Pulmonary artery endothelial cell (primary cell): ENCODE data around the gene GCSAML. TPM values are rescaled to one million over a fixed set of nuclear protein-coding genes. Genes with fewer than 3 reads are reported as not detected.

Source experiments
- DNase-seq: peaks from one replicate; pipeline ENCODE4 v3.0.0-alpha.2; 2011; ENCODE audit warnings: low read depth, low spot score
- total RNA-seq: library from RNA; depleted of rRNA; stranded (reverse); fragments of >200 nt; gene quantifications from 2 replicates; pipeline ENCODE4 v1.2.3, GENCODE V29; 2014

The GCSAML gene
- total RNA-seq, 1 donor from 2014 or later = not detected

GRCh38 chr1:247574236-247574635 lies 25.3 kb downstream of the GCSAML start:
- DNase-seq = no peak

GRCh38 chr1:247574664-247575063 lies 25.7 kb downstream of the GCSAML start:
- no peak for DNase-seq

GRCh38 chr1:247576514-247576913 lies 27.6 kb downstream of the GCSAML start:
- no peak for DNase-seq

GRCh38 chr1:247578946-247579460 lies 30.1 kb downstream of the GCSAML start:
- no peak for DNase-seq

GRCh38 chr1:247588060-247588459 lies 39.1 kb downstream of the GCSAML start, which contains the start of gene OR2G2:
OR2G2 (plus strand) TSS chr1:247588360; CDS start chr1:247588360, 0 bp downstream.
- no peak for DNase-seq

GRCh38 chr1:247605286-247605685 lies 56.4 kb downstream of the GCSAML start, which contains the start of gene OR2G3:
OR2G3 (plus strand) TSS chr1:247605586; CDS start chr1:247605586, 0 bp downstream.
- no peak for DNase-seq

- DNase-seq = no peak
Observed at GRCh38 chr1:247613405-247613804, 64.5 kb downstream of the GCSAML start.

GRCh38 chr1:247614625-247615024 lies 65.7 kb downstream of the GCSAML start:
- DNase-seq = no peak

Other genes with a start within 250 kb of the GCSAML start
- 18.9 and 25.5 TPM in 2 replicates for gene ZNF496, start 217.3 kb upstream of the GCSAML start, total RNA-seq
- not detected in 2 replicates for gene NLRP3, start 133.0 kb upstream of the GCSAML start, total RNA-seq
- gene OR2B11, start 91.0 kb upstream of the GCSAML start, total RNA-seq = not detected in 2 replicates
- not detected in 2 replicates for gene OR2C3, start 12.7 kb upstream of the GCSAML start, total RNA-seq
- gene OR2G2, start 39.2 kb downstream of the GCSAML start, total RNA-seq = not detected in 2 replicates
- not detected in 2 replicates for gene OR2G3, start 56.5 kb downstream of the GCSAML start, total RNA-seq
- not detected in 2 replicates for gene OR13G1, start 130.6 kb downstream of the GCSAML start, total RNA-seq
- gene OR6F1, start 167.5 kb downstream of the GCSAML start, total RNA-seq = not detected in 2 replicates
- not detected in 2 replicates for gene OR14K1, start 189.5 kb downstream of the GCSAML start, total RNA-seq
- not detected in 2 replicates for gene OR14A2, start 199.0 kb downstream of the GCSAML start, total RNA-seq
- gene OR1C1, start 211.4 kb downstream of the GCSAML start, total RNA-seq = not detected in 2 replicates